ENCODE measurements around the gene DGAT2L6.
"Not testable (repeated sequence)": the region's sequence is repeated elsewhere in the genome, so short reads cannot be mapped to it uniquely, and the experiment has no call there.

The DGAT2L6 gene

GRCh38 chrX:70196961-70197720 lies 19.9 kb downstream of the DGAT2L6 start:
- no peak overlapping the region for H3K4me3 ChIP-seq (ENCODE audit: low read depth, low read length)
- TF ChIP-seq CTCF (IDR thresholded peaks at IDR 0.05; ENCODE audit: low read depth, low read length): peak; percentile 60

- TF ChIP-seq CTCF (IDR thresholded peaks at IDR 0.05; ENCODE audit: low read depth, low read length): no peak
- no peak overlapping the region for H3K4me3 ChIP-seq (ENCODE audit: low read depth, low read length)
These were observed 24.4 kb downstream of the DGAT2L6 start for GRCh38 chrX:70201732-70202131.

GRCh38 chrX:70208479-70208878 lies 31.2 kb downstream of the DGAT2L6 start:
- no peak for TF ChIP-seq CTCF (IDR thresholded peaks at IDR 0.05; ENCODE audit: low read depth, low read length)
- no peak overlapping the region for H3K4me3 ChIP-seq (ENCODE audit: low read depth, low read length)

GRCh38 chrX:70209570-70209969 lies 32.3 kb downstream of the DGAT2L6 start:
- not testable (repeated sequence) for H3K4me3 ChIP-seq (ENCODE audit: low read depth, low read length)

GRCh38 chrX:70219938-70220764 lies 42.9 kb downstream of the DGAT2L6 start:
- no peak overlapping the region for H3K4me3 ChIP-seq (ENCODE audit: low read depth, low read length)
- no peak for TF ChIP-seq CTCF (IDR thresholded peaks at IDR 0.05; ENCODE audit: low read depth, low read length)

- no peak for TF ChIP-seq CTCF (IDR thresholded peaks at IDR 0.05; ENCODE audit: low read depth, low read length)
- H3K4me3 ChIP-seq (ENCODE audit: low read depth, low read length): no peak overlapping the region
These were observed 48.8 kb downstream of the DGAT2L6 start for GRCh38 chrX:70226048-70226447.

GRCh38 chrX:70226687-70227086 lies 49.4 kb downstream of the DGAT2L6 start:
- H3K4me3 ChIP-seq (ENCODE audit: low read depth, low read length): no peak overlapping the region
- no peak for TF ChIP-seq CTCF (IDR thresholded peaks at IDR 0.05; ENCODE audit: low read depth, low read length)

Data from WI38 (cell line).